ENCODE results near the gene TMEM116. TPM values are rescaled to one million over a fixed set of nuclear protein-coding genes. Genes with fewer than 3 reads are reported as not detected.
A peak's percentile ranks its signal among the peaks of the same experiment; 100 is the strongest.

TMEM116 gene
- total RNA-seq, 1 experiment from 2014 or later = 10.2 TPM

- POLR2A ChIA-PET = no interaction called here
- ATAC-seq = no peak
Measured at GRCh38 chr12:112025808-112026375, 12.9 kb upstream of the TMEM116 start.

GRCh38 chr12:112023759-112024396 lies 10.9 kb upstream of the TMEM116 start:
- no peak for ATAC-seq
- CTCF ChIA-PET = interaction anchor here (0.6 kb wide), 1 partner anchor 50 kb away, joined by 3 read pairs; no protein-coding TSS in a partner anchor
- DNase-seq (ENCODE audit: low read depth, low spot score) = no peak
- intact Hi-C loops (cut with micrococcal nuclease; ENCODE audit: unreplicated experiment) = no loop called here
- Histone ChIP-seq H3K4me3 (ENCODE audit: low read depth in 2 of 2, low read length in 2 of 2) (no peak overlapping the region), H3K4me1 (ENCODE audit: control insufficient read depth, insufficient read depth, low read length) (peaks cover 4% of the 10 kb centered on the region; the same call in 1 of the 2 replicates), H3K27ac (ENCODE audit: low read length) (no peak overlapping the region), H3K9me3 (ENCODE audit: control insufficient read depth, insufficient read depth, low read depth, low read length) (no peaks in the 10 kb centered on the region), H3K36me3 (ENCODE audit: control insufficient read depth, insufficient read depth, low read length) (peaks cover 19% of the 10 kb centered on the region), H3K27me3 (ENCODE audit: control insufficient read depth, insufficient read depth, low read length) (no peaks in the 10 kb centered on the region)
- TF ChIP-seq CTCF (IDR thresholded peaks at IDR 0.05) (no peak), TCF7L2 (IDR thresholded peaks at IDR 0.05; ENCODE audit: low read depth, low read length) (no peak)
- no TSS peak for BruUV-seq (replicated peaks)
- POLR2A ChIA-PET = no interaction called here
- in situ Hi-C loops (cut with HindIII; ENCODE audit: low pct_unique_long_range_greater_than_20kb, low sequenced_read_pairs) = no loop called here

More at GRCh38 chr12:112025808-112026375, 12.9 kb upstream of the TMEM116 start:
- BruUV-seq (replicated peaks) = no TSS peak
- Histone ChIP-seq H3K27me3 (ENCODE audit: control insufficient read depth, insufficient read depth, low read length) (no peaks in the 10 kb centered on the region), H3K9me3 (ENCODE audit: control insufficient read depth, insufficient read depth, low read depth, low read length) (no peaks in the 10 kb centered on the region), H3K4me1 (ENCODE audit: control insufficient read depth, insufficient read depth, low read length) (no peaks in the 10 kb centered on the region), H3K36me3 (ENCODE audit: control insufficient read depth, insufficient read depth, low read length) (peaks cover 29% of the 10 kb centered on the region), H3K4me3 (ENCODE audit: low read depth in 2 of 2, low read length in 2 of 2) (no peak overlapping the region), H3K27ac (ENCODE audit: low read length) (no peak overlapping the region)
- TF ChIP-seq TCF7L2 (IDR thresholded peaks at IDR 0.05; ENCODE audit: low read depth, low read length) (no peak), POLR2AphosphoS5 (IDR thresholded peaks at IDR 0.05; ENCODE audit: low read depth, low read length) (0 out of 2 replicates have a peak, but pooled peaks have one; percentile 31)
- in situ Hi-C loops (cut with HindIII; ENCODE audit: low pct_unique_long_range_greater_than_20kb, low sequenced_read_pairs) = no loop called here
- intact Hi-C loops (cut with micrococcal nuclease; ENCODE audit: unreplicated experiment) = no loop called here
- no peak for DNase-seq (ENCODE audit: low read depth, low spot score)
- CTCF ChIA-PET = no interaction called here

- Histone ChIP-seq H3K36me3 (ENCODE audit: control insufficient read depth, insufficient read depth, low read length) (peaks cover 13% of the 10 kb centered on the region), H3K9me3 (ENCODE audit: control insufficient read depth, insufficient read depth, low read depth, low read length) (no peaks in the 10 kb centered on the region), H3K27ac (ENCODE audit: low read length) (no peak overlapping the region), H3K4me1 (ENCODE audit: control insufficient read depth, insufficient read depth, low read length) (peaks cover 9% of the 10 kb centered on the region), H3K4me3 (ENCODE audit: low read depth in 2 of 2, low read length in 2 of 2) (no peak overlapping the region), H3K27me3 (ENCODE audit: control insufficient read depth, insufficient read depth, low read length) (no peaks in the 10 kb centered on the region)
- TSS peak; percentile 97 for BruUV-seq (replicated peaks)
- ChIA-PET POLR2A (interaction anchor here (0.6 to 0.7 kb wide), 2 partner anchors 11 to 37 kb away, joined by 3 read pairs; no protein-coding TSS in a partner anchor), CTCF (no interaction called here)
- intact Hi-C loops (cut with micrococcal nuclease; ENCODE audit: unreplicated experiment) = no loop called here
- DNase-seq (ENCODE audit: low read depth, low spot score) (no peak), ATAC-seq (peak; percentile 31; the same call in 1 of the 2 replicates)
- TF ChIP-seq POLR2AphosphoS5 (IDR thresholded peaks at IDR 0.05; ENCODE audit: low read depth, low read length) (peak; percentile 59; the same call in 1 of the 2 replicates), CTCF (IDR thresholded peaks at IDR 0.05) (no peak)
- in situ Hi-C loops (cut with HindIII; ENCODE audit: low pct_unique_long_range_greater_than_20kb, low sequenced_read_pairs) = no loop called here
Measured at GRCh38 chr12:112022241-112023016, 9.5 kb upstream of the TMEM116 start.
